Activated T-helper 2 cell treated with anti-CD3 and anti-CD28 coated beads, Interferon-gamma antibody, Interleukin-2, Interleukin-4, amounts not matched to agents 10 μg/mL and 5 μg/mL and 100 μg/mL, durations not matched to agents 14 hours and 24 hours and 36 hours (primary cell): ENCODE results near the gene CELA1. TPM values are rescaled to one million over a fixed set of nuclear protein-coding genes. Genes with fewer than 3 reads are reported as not detected.

Experiments
- DNase-seq: peaks from one replicate; pipeline ENCODE4 v3.0.0; 2021; ENCODE audit warnings: low spot score
- H3K27ac Mint-ChIP-seq: one replicate; pipeline ENCODE4 v1.8.0; 2021; ENCODE audit warnings: mixed read lengths
- H3K27me3 Mint-ChIP-seq: one replicate; pipeline ENCODE4 v1.8.0; 2021; ENCODE audit warnings: low read depth, mixed read lengths
- H3K36me3 Mint-ChIP-seq: one replicate; pipeline ENCODE4 v1.8.0; 2021; ENCODE audit warnings: low read depth, mixed read lengths
- H3K4me1 Mint-ChIP-seq: one replicate; pipeline ENCODE4 v1.8.0; 2021; ENCODE audit warnings: low read depth, mixed read lengths
- H3K4me3 Mint-ChIP-seq: one replicate; pipeline ENCODE4 v1.8.0; 2021; ENCODE audit warnings: low read depth, mild to moderate bottlenecking, moderate library complexity, mixed read lengths
- H3K9me3 Mint-ChIP-seq: one replicate; pipeline ENCODE4 v1.8.0; 2021; ENCODE audit warnings: mixed read lengths
- intact Hi-C: fragments of 100-400 bp; cut with micrococcal nuclease; formaldehyde crosslinking; loops from one replicate; pipeline ENCODE4 v1.15.1; 2023
- total RNA-seq: library from RNA; stranded (reverse); gene quantifications from 2 replicates; pipeline ENCODE4 v1.2.3, GENCODE V29; 2022

Gene CELA1
- total RNA-seq: not detected in 2 replicates

DNA sequence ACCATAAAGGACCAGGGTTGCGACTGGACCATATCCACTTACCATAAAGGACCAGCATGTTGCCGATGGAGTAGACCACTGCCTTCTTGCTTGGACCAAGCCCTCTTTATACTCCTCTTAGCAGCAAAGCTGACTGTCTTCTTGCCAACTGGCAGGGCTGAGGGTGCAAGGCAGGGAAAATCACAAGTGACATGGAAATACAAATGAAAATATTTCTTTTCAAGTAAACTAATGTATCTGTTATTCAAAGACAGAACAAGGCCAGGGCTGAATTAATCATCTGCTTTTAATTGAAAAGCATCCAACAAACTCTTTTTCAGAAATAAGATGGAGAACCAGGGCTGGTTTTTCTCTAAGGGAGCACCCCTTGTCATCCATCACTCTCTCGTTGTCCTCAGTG is at the start of gene CELA1:
TSS of gene CELA1 (minus strand) at position 99 of the 400 bp plus-strand sequence. CDS start at position 58, 41 bp downstream.
- peaks cover 6% of the 10 kb centered on the region for H3K4me1 Mint-ChIP-seq
- no peak within 1 kb of the TSS for H3K4me3 Mint-ChIP-seq
- no peaks in the 10 kb centered on the region for H3K36me3 Mint-ChIP-seq
- H3K27me3 Mint-ChIP-seq: no peaks in the 10 kb centered on the region
- DNase-seq: no peak
- H3K9me3 Mint-ChIP-seq: no peaks in the 10 kb centered on the region
- H3K27ac Mint-ChIP-seq: no peak within 1 kb of the TSS
- intact Hi-C loops: loop anchor here (10.0 kb wide), 1 partner anchor 522 kb away; no protein-coding TSS in a partner anchor

GRCh38 chr12:51395283-51396230 is 49.1 kb upstream of the CELA1 start:
- Mint-ChIP-seq H3K4me3 (peak overlapping the region; percentile 45), H3K27ac (peak overlapping the region; percentile 82), H3K27me3 (peaks cover 9% of the 10 kb centered on the region), H3K36me3 (no peaks in the 10 kb centered on the region), H3K9me3 (no peaks in the 10 kb centered on the region), H3K4me1 (peaks cover 45% of the 10 kb centered on the region)
- peak; percentile 43 for DNase-seq
- intact Hi-C loops: no loop called here

GRCh38 chr12:51393676-51394545 is 47.4 kb upstream of the CELA1 start:
- H3K36me3 Mint-ChIP-seq: no peaks in the 10 kb centered on the region

GRCh38 chr12:51392556-51393237 is 46.2 kb upstream of the CELA1 start:
- Mint-ChIP-seq H3K27ac (peak overlapping the region; percentile 69), H3K36me3 (no peaks in the 10 kb centered on the region), H3K4me3 (peak overlapping the region; percentile 80), H3K9me3 (no peaks in the 10 kb centered on the region), H3K4me1 (peaks cover 67% of the 10 kb centered on the region), H3K27me3 (peaks cover 2% of the 10 kb centered on the region)
- no peak for DNase-seq
- intact Hi-C loops: no loop called here

More at GRCh38 chr12:51393676-51394545, 47.4 kb upstream of the CELA1 start:
- H3K4me1 Mint-ChIP-seq: peaks cover 57% of the 10 kb centered on the region
- peak overlapping the region; percentile 80 for H3K4me3 Mint-ChIP-seq
- H3K27me3 Mint-ChIP-seq: peaks cover 5% of the 10 kb centered on the region
- intact Hi-C loops: no loop called here
- peak overlapping the region; percentile 79 for H3K27ac Mint-ChIP-seq
- no peaks in the 10 kb centered on the region for H3K9me3 Mint-ChIP-seq
- DNase-seq: peak; percentile 32

DNA sequence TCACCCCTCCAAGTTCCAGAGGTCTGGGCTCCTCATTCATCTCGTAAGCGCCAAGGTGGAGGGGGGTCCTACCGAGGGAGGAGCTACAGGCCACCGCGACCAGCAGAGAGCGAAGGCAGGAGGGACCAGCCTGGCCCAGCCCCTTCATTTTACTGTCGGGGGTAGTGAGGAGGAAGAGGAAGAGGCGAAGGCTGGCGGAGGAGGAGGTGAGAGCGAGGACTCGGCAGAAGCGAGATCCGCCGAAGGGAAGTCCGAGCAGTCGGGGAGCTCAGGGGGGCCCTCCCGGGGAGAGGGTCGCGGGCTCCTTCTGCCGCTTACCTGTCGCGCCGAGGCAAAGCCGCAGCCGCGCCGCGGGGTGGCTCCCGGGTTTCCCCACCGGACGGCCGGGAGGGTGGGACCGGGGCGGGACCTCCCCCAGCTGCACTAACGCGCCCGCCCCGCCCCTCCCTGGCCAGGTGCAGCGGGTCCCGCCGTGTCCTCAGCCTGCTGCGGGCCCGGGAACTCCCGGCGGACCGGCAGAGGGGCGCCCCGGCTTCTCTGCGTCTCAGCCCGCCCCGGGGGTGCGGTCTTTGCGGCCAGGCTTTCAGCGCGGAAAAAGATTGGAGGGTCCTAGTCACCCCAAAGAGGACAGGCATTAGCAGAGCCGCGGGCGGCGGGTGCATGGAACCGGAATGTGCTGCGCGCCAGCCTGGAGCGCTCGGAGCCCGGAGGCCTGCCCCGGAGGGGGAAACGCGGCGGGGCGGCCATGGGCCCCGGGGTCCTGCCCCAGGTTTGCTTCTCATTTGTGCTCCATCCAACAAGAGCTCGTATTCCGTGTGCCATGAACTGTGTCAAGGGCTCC is 45.0 kb upstream of the CELA1 start, which contains the start of gene GALNT6:
TSS of gene GALNT6 (minus strand) at position 124 of the 841 bp plus-strand sequence. CDS start 11,625 bp downstream, outside the sequence.
- H3K27me3 Mint-ChIP-seq: no peaks in the 10 kb centered on the region
- H3K9me3 Mint-ChIP-seq: no peaks in the 10 kb centered on the region
- peak within 1 kb of the TSS; percentile 91 for H3K4me3 Mint-ChIP-seq
- H3K27ac Mint-ChIP-seq: peak within 1 kb of the TSS; percentile 80
- peak; percentile 60 for DNase-seq
- H3K36me3 Mint-ChIP-seq: no peaks in the 10 kb centered on the region
- intact Hi-C loops: loop anchor here (1.0 kb wide), 1 partner anchor 22 kb away; no protein-coding TSS in a partner anchor
- peaks cover 74% of the 10 kb centered on the region for H3K4me1 Mint-ChIP-seq

DNA sequence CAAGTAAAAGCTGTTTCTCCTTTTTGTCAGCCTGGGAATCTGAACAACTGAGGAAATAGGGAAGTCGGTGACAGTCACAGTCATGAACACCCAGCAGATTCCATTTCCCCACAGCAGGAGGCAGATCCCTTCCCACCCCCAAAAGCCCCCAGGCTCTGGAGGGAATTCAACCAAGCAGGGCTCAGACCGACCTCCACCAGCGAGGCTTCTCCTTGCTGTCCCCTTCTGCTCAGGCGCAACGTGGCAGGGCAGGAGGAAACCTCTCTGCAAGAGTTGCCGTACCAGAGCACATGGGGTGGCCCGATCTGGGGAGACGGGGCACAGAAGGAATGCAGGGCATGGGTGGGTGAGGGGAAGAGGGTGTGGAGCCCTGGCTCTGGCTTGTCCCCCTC is 44.4 kb upstream of the CELA1 start:
- H3K4me3 Mint-ChIP-seq: peak overlapping the region; percentile 91
- intact Hi-C loops: loop anchor here (1.0 kb wide), 1 partner anchor 22 kb away; no protein-coding TSS in a partner anchor
- peaks cover 75% of the 10 kb centered on the region for H3K4me1 Mint-ChIP-seq
- no peaks in the 10 kb centered on the region for H3K27me3 Mint-ChIP-seq
- H3K27ac Mint-ChIP-seq: peak overlapping the region; percentile 80
- no peaks in the 10 kb centered on the region for H3K9me3 Mint-ChIP-seq
- DNase-seq: no peak
- H3K36me3 Mint-ChIP-seq: no peaks in the 10 kb centered on the region

- no peaks in the 10 kb centered on the region for H3K9me3 Mint-ChIP-seq
- peak overlapping the region; percentile 53 for H3K27ac Mint-ChIP-seq
- H3K27me3 Mint-ChIP-seq: no peaks in the 10 kb centered on the region
- H3K4me1 Mint-ChIP-seq: peaks cover 72% of the 10 kb centered on the region
- H3K36me3 Mint-ChIP-seq: peaks cover 2% of the 10 kb centered on the region
- no peak for DNase-seq
- intact Hi-C loops: no loop called here
- peak overlapping the region; percentile 91 for H3K4me3 Mint-ChIP-seq
Observed at GRCh38 chr12:51390457-51390856, 44.0 kb upstream of the CELA1 start.

DNA sequence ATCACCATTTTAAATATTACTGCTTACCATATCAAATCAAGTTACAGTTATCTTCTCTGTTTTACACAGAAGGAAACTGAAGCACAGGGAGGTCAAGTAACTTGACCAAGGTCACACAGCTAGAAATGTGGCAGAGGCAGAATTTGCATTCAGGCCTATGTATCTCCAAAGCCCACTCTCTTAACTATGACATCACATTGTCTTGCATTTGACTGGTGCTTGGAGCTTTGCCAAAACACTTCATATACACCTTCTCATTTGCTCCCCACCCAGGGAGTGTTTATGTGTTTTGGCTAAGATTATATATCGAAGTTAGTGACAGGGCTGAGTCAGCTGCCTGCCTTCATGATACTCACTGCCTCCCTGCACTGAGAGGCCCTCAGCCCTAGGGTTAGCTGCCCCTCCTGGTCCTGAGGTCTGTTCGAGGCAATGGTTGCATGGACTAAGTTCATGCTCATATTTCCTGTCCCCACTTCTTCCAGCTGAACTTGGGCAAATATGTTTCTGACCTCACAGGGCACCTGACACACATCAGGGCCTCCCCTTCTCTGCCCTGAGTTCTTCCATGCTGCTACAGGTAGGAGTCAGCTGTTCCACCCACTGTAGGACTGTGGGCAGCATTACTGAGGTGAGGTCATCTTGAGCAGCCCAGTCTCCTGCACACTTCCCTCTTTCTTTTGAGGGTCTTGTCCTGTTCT is 43.0 kb upstream of the CELA1 start:
- DNase-seq: no peak
- intact Hi-C loops: no loop called here
- Mint-ChIP-seq H3K4me3 (peak overlapping the region; percentile 3), H3K27me3 (no peaks in the 10 kb centered on the region), H3K4me1 (peaks cover 62% of the 10 kb centered on the region), H3K27ac (peak overlapping the region; percentile 3), H3K36me3 (peaks cover 3% of the 10 kb centered on the region), H3K9me3 (no peaks in the 10 kb centered on the region)

DNA sequence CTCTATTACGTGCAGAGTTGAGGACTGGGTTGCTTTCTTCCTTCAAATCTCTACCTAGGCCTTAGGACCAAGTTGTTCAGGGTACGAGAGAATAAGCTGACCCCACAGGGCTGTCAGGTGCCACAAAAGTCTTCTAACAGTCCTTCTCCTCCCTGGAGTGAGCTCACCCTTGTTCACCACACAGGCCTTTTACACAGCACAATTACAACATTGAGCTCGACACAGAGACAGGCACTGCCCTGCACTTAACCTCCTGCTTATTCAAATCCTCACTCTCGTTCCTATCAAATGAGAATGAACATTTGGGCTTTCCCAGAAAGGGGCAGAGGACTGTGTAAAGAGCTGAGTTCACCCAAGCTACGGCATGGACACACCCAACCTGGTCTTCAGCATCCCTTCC is 42.4 kb upstream of the CELA1 start:
- Mint-ChIP-seq H3K27ac (no peak overlapping the region), H3K9me3 (no peaks in the 10 kb centered on the region), H3K27me3 (no peaks in the 10 kb centered on the region), H3K4me1 (peaks cover 61% of the 10 kb centered on the region), H3K36me3 (peaks cover 5% of the 10 kb centered on the region), H3K4me3 (no peak overlapping the region)
- intact Hi-C loops: no loop called here
- DNase-seq: no peak

DNA sequence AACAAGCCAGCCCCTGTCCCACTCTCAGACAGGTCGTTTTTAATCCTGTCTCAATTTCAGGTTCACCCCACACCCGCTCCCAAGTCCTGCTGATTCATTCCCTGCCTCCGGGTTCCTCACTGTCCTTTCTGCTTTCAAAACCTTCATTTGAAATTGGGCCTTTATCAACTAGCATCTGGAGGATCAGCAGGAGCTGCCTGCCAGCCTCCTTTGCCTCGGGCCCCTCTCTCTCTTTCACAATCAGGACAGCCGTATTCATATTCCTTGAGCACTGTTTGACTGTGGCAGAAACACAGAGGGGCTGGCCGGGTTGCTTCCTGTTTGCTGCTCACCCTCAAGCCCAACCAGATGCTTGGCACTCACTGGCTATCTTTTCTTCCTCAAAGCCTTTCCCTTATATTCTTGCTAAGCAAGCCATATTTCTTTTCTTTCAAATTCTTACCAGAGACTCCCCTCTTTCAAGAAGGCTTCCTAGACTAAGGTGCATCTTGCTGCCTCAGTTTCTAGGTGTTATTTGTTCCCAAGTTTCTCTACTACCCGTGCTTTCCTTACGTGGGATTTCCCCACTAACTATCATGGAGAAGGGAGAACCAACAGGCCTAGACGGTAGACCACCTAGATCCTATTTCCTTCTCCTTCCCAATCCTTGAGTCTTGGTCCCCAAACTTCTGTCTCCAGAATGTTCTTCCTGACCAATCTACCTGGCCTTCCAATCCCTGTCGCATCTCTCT is 41.8 kb upstream of the CELA1 start:
- H3K36me3 Mint-ChIP-seq: peaks cover 6% of the 10 kb centered on the region
- no peak overlapping the region for H3K4me3 Mint-ChIP-seq
- H3K9me3 Mint-ChIP-seq: no peaks in the 10 kb centered on the region
- no peaks in the 10 kb centered on the region for H3K27me3 Mint-ChIP-seq
- intact Hi-C loops: no loop called here
- no peak for DNase-seq
- no peak overlapping the region for H3K27ac Mint-ChIP-seq
- peaks cover 58% of the 10 kb centered on the region for H3K4me1 Mint-ChIP-seq

- H3K4me3 Mint-ChIP-seq: no peak overlapping the region
Observed at GRCh38 chr12:51386351-51386750, 39.9 kb upstream of the CELA1 start.

More at GRCh38 chr12:51386351-51386750, 39.9 kb upstream of the CELA1 start:
- Mint-ChIP-seq H3K9me3 (no peaks in the 10 kb centered on the region), H3K27me3 (no peaks in the 10 kb centered on the region), H3K27ac (no peak overlapping the region), H3K4me1 (peaks cover 63% of the 10 kb centered on the region), H3K36me3 (peaks cover 19% of the 10 kb centered on the region)
- intact Hi-C loops: no loop called here
- no peak for DNase-seq
